ENCODE results near the gene CLIC6. TPM values are rescaled to one million over a fixed set of nuclear protein-coding genes. Genes with fewer than 3 reads are reported as not detected.

Gene CLIC6
- total RNA-seq, 2 donors from 2014 or later: 3.4 to 7.0 TPM

DNA sequence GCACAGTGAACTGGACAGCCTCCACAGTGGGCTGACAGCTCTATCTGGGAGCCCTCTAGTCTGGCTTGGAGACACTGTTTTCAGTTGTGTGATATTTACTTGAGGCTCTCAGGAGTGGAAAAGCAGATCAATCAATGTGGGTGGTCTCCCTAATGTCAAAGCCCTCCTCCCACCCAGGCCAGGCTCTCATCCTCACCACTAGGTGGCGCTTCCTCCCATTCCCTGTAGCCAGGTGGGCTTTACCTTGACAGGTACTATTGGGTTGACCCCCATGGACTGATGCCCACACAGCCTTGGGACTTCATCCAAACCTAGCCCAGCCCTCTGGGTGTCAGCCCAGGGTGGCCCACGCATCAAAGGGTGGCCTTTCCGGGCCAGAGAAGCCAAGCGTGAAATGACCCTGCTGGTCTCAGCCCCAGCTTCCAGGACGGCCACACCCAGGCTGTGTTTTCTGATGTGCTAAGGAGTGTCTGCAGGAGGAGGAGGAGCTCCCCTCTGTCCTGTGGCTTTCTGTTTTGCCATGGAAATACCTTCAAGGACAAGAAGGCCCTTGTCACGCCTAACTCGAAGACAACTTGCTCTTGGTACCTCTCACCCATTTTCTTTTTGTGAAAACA is 54.0 kb downstream of the CLIC6 start:
- Histone ChIP-seq H3K36me3 (no peaks in the 10 kb centered on the region), H3K27me3 (replicated peaks; ENCODE audit: insufficient read depth) (no peaks in the 10 kb centered on the region), H3K4me1 (replicated peaks) (no peaks in the 10 kb centered on the region), H3K27ac (no peak overlapping the region), H3K4me3 (no peak overlapping the region), H3K9me3 (no peaks in the 10 kb centered on the region)
- TF ChIP-seq POLR2A (IDR thresholded peaks at IDR 0.05): no peak
- no peak for TF ChIP-seq POLR2AphosphoS5 (IDR thresholded peaks at IDR 0.05)
- peak in 1 of 4 experiments; percentile 31 for TF ChIP-seq CTCF (IDR thresholded peaks at IDR 0.05)
- WGBS: 70% methylated on average over 7 of the region's 7 CpGs
- intact Hi-C loops (cut with DNase I): no loop called here
- DNase-seq (ENCODE audit: low spot score): no peak

GRCh38 chr21:34724131-34724856 is 55.5 kb downstream of the CLIC6 start:
- intact Hi-C loops (cut with DNase I): no loop called here
- no peaks in the 10 kb centered on the region for H3K36me3 ChIP-seq
- no peaks in the 10 kb centered on the region for H3K9me3 ChIP-seq
- H3K27ac ChIP-seq: no peak overlapping the region
- no peaks in the 10 kb centered on the region for H3K27me3 ChIP-seq (replicated peaks; ENCODE audit: insufficient read depth)
- peaks cover 2% of the 10 kb centered on the region for H3K4me1 ChIP-seq (replicated peaks)
- WGBS: 53% methylated on average over 2 of the region's 2 CpGs
- no peak for DNase-seq (ENCODE audit: low spot score)
- H3K4me3 ChIP-seq: no peak overlapping the region
- no peak for TF ChIP-seq POLR2AphosphoS5 (IDR thresholded peaks at IDR 0.05)
- TF ChIP-seq CTCF (IDR thresholded peaks at IDR 0.05): no peak
- no peak for TF ChIP-seq POLR2A (IDR thresholded peaks at IDR 0.05)

DNA sequence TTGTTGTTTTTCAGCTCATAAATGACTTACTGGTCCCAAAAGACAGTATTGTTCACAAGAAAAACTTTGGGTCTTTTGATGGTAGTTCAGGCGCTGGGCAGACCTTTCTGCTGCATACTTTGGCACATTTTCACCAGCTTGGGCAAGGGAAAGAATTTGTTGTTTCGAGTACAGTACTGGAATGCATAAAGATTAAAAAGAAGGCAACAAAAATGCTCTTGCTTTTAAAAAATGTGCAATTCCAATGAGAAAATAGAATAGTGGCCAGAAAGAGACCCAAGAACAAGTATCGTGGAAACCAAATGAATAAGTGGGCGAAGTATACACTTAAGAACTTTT is 56.0 kb downstream of the CLIC6 start:
- no peaks in the 10 kb centered on the region for H3K9me3 ChIP-seq
- 79% methylated on average over 4 of the region's 4 CpGs for WGBS
- H3K36me3 ChIP-seq: no peaks in the 10 kb centered on the region
- DNase-seq (ENCODE audit: low spot score): no peak
- H3K27ac ChIP-seq: no peak overlapping the region
- H3K4me3 ChIP-seq: no peak overlapping the region
- no peaks in the 10 kb centered on the region for H3K27me3 ChIP-seq (replicated peaks; ENCODE audit: insufficient read depth)
- peaks cover 4% of the 10 kb centered on the region for H3K4me1 ChIP-seq (replicated peaks)
- intact Hi-C loops (cut with DNase I): no loop called here
- TF ChIP-seq CTCF (IDR thresholded peaks at IDR 0.05) (no peak), POLR2AphosphoS5 (IDR thresholded peaks at IDR 0.05) (no peak), POLR2A (IDR thresholded peaks at IDR 0.05) (no peak)

GRCh38 chr21:34726627-34727337 is 58.0 kb downstream of the CLIC6 start:
- intact Hi-C loops (cut with DNase I): no loop called here
- Histone ChIP-seq H3K4me3 (no peak overlapping the region), H3K27me3 (replicated peaks; ENCODE audit: insufficient read depth) (no peaks in the 10 kb centered on the region), H3K4me1 (replicated peaks) (peaks cover 10% of the 10 kb centered on the region), H3K27ac (no peak overlapping the region), H3K9me3 (no peaks in the 10 kb centered on the region), H3K36me3 (no peaks in the 10 kb centered on the region)
- 59% methylated on average over 5 of the region's 5 CpGs for WGBS
- TF ChIP-seq CTCF (IDR thresholded peaks at IDR 0.05) (no peak), POLR2AphosphoS5 (IDR thresholded peaks at IDR 0.05) (no peak), POLR2A (IDR thresholded peaks at IDR 0.05) (no peak)
- DNase-seq (ENCODE audit: low spot score): no peak

Data from prostate gland (tissue), 2 donors.